Fibroblast of lung (primary cell): Measurements from ENCODE around the gene WWOX.

Source experiments
- CTCF ChIP-seq, 2 donors: IDR thresholded peaks in 1 of 2; conservative IDR thresholded peaks in 1 of 2; 1 replicate in 1 of 2; 2 replicates in 1 of 2; pipeline ENCODE4 v1.5.1; 2011 to 2012; ENCODE audit warnings: low read length in 2 of 2, control low read depth in 1 of 2, inconsistent platforms in 1 of 2, low read depth in 1 of 2, mild to moderate bottlenecking in 1 of 2
- EZH2 ChIP-seq: IDR thresholded peaks from 2 replicates; pipeline ENCODE4 v1.5.1; 2012; ENCODE audit warnings: low read length, control low read depth, mild to moderate bottlenecking; ENCODE audit errors: missing control alignments

- TF ChIP-seq CTCF (conservative IDR thresholded peaks at IDR 0.05 in 1 of 2, IDR thresholded peaks at IDR 0.05 in 1 of 2; ENCODE audit: low read depth in 1 of 2, low read length in 2 of 2) (no peak), EZH2 (no peak)
Observed at GRCh38 chr16:78220571-78220970, 121.1 kb downstream of the WWOX start.
